Central memory CD8-positive, alpha-beta T cell (primary cell): Measurements from ENCODE around the gene VSIG10L2.
"Not testable (repeated sequence)": the region's sequence is repeated elsewhere in the genome, so short reads cannot be mapped to it uniquely, and the experiment has no call there.

ENCODE experiments used
- ATAC-seq: fragments of 150-1000 bp; cut with Tn5 transposase; replicated peaks from 2 replicates; pipeline ENCODE4 v1.10.0; 2022; ENCODE audit warnings: mild to moderate bottlenecking, moderate FRiP score, moderate number of reproducible peaks; ENCODE audit not compliant: poor library complexity, severe bottlenecking; ENCODE audit errors: extremely low read depth
- DNase-seq, 2 donors: peaks; one replicate each; pipeline ENCODE4 v3.0.0; 2021; ENCODE audit warnings: low spot score in 2 of 2
- H3K27ac Mint-ChIP-seq: one replicate; pipeline ENCODE4 v1.8.0; 2022; ENCODE audit warnings: low read depth, mild to moderate bottlenecking, moderate library complexity, mixed read lengths
- H3K27me3 Mint-ChIP-seq: one replicate; pipeline ENCODE4 v1.8.0; 2022; ENCODE audit warnings: mixed read lengths
- H3K36me3 Mint-ChIP-seq: one replicate; pipeline ENCODE4 v1.8.0; 2022; ENCODE audit warnings: mild to moderate bottlenecking, moderate library complexity, mixed read lengths; ENCODE audit not compliant: insufficient read depth
- H3K4me1 Mint-ChIP-seq: one replicate; pipeline ENCODE4 v1.8.0; 2022; ENCODE audit warnings: mixed read lengths
- H3K4me3 Mint-ChIP-seq: one replicate; pipeline ENCODE4 v1.8.0; 2022; ENCODE audit warnings: mild to moderate bottlenecking, moderate library complexity, mixed read lengths
- H3K9me3 Mint-ChIP-seq: one replicate; pipeline ENCODE4 v1.8.0; 2022; ENCODE audit warnings: mixed read lengths

Gene VSIG10L2

DNA sequence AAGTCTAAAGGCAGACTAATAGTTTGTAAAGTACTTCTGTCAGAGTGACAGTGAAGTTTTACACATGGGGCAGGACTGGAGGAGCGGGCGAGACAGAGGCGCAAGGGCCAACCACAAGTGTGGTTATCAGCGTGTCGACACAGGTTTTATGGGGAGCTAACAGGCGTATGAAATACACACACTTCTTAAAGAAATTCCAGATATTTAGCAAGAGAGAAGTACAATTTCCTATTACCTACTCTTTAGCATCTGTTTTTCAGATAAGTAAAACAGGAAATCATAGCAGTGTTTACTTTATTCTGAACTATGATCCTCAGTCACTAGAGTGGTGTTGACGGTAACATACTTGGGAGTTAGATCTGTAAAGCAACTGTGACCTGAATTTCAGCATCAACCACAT lies 22.5 kb downstream of the VSIG10L2 start:
- no peaks in the 10 kb centered on the region for H3K4me1 Mint-ChIP-seq
- no peak for DNase-seq
- ATAC-seq, result no peak
- H3K36me3 Mint-ChIP-seq, result no peaks in the 10 kb centered on the region
- peaks cover 19% of the 10 kb centered on the region for H3K27me3 Mint-ChIP-seq
- H3K4me3 Mint-ChIP-seq, result no peak overlapping the region
- H3K9me3 Mint-ChIP-seq, result no peaks in the 10 kb centered on the region
- H3K27ac Mint-ChIP-seq, result no peak overlapping the region

- Mint-ChIP-seq H3K4me1 (no peaks in the 10 kb centered on the region), H3K36me3 (no peaks in the 10 kb centered on the region), H3K27me3 (peaks cover 11% of the 10 kb centered on the region), H3K9me3 (no peaks in the 10 kb centered on the region), H3K4me3 (no peak overlapping the region), H3K27ac (no peak overlapping the region)
- no peak for DNase-seq
- ATAC-seq, result no peak
Measured at GRCh38 chr11:125971618-125972017, 25.8 kb downstream of the VSIG10L2 start.

GRCh38 chr11:125974284-125974683 lies 28.4 kb downstream of the VSIG10L2 start:
- Mint-ChIP-seq H3K27me3 (peaks cover 11% of the 10 kb centered on the region), H3K4me3 (no peak overlapping the region), H3K9me3 (no peaks in the 10 kb centered on the region), H3K4me1 (no peaks in the 10 kb centered on the region), H3K36me3 (no peaks in the 10 kb centered on the region), H3K27ac (no peak overlapping the region)
- ATAC-seq (no peak), DNase-seq (no peak)

DNA sequence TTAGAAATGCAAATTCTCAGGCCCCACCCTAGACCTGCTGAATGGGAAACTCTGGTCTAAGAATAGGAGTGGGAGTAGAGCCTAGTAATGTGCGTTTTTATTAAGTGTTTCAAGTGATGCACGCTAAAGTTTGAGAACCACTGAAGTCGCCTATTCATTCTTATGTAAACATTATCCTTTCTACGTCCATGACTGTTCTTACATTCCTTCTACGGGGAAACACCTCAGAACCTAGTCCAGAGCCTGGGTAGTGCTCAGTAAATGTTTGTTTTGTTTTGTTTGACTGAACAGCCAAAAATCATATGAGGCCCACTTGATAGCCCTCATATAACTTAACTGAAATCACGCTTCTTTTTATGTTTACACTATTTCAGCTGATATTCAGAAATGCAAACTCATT lies 29.8 kb downstream of the VSIG10L2 start:
- H3K4me3 Mint-ChIP-seq, result no peak overlapping the region
- H3K27me3 Mint-ChIP-seq, result peaks cover 11% of the 10 kb centered on the region
- no peak overlapping the region for H3K27ac Mint-ChIP-seq
- ATAC-seq, result no peak
- no peaks in the 10 kb centered on the region for H3K9me3 Mint-ChIP-seq
- DNase-seq, result no peak
- no peaks in the 10 kb centered on the region for H3K36me3 Mint-ChIP-seq
- peaks cover 3% of the 10 kb centered on the region for H3K4me1 Mint-ChIP-seq

- Mint-ChIP-seq H3K4me3 (no peak overlapping the region), H3K36me3 (no peaks in the 10 kb centered on the region), H3K4me1 (peaks cover 5% of the 10 kb centered on the region), H3K9me3 (no peaks in the 10 kb centered on the region), H3K27me3 (peaks cover 11% of the 10 kb centered on the region), H3K27ac (no peak overlapping the region)
- DNase-seq, result no peak
- ATAC-seq, result no peak
Measured at GRCh38 chr11:125976156-125976555, 30.3 kb downstream of the VSIG10L2 start.

DNA sequence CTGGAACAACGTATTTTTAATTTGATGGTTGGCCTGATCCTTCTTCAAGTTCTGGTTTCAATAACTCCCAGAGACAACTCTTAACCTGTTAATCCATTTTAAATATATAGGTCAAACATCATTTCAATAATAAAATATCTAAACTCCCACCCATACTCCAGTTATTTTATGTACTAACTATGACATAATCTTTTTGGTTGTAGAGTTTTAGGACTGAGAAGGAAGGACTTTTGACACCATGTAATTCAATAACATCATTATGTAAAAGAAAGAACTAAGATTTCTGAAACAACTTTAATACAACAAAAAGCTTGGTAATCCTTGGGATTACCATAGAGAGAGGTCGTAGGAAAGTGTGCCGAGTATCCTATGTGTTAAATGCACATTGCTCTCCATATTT lies 31.5 kb downstream of the VSIG10L2 start:
- no peak for DNase-seq
- Mint-ChIP-seq H3K27ac (no peak overlapping the region), H3K9me3 (no peaks in the 10 kb centered on the region), H3K4me3 (no peak overlapping the region), H3K4me1 (peaks cover 5% of the 10 kb centered on the region), H3K36me3 (no peaks in the 10 kb centered on the region), H3K27me3 (peaks cover 11% of the 10 kb centered on the region)
- no peak for ATAC-seq

GRCh38 chr11:125978181-125978716 lies 32.4 kb downstream of the VSIG10L2 start:
- Mint-ChIP-seq H3K36me3 (no peaks in the 10 kb centered on the region), H3K27ac (no peak overlapping the region), H3K9me3 (no peaks in the 10 kb centered on the region), H3K27me3 (peaks cover 2% of the 10 kb centered on the region), H3K4me1 (peaks cover 5% of the 10 kb centered on the region), H3K4me3 (no peak overlapping the region)
- ATAC-seq (no peak), DNase-seq (no peak)

GRCh38 chr11:125978778-125979407 lies 33.0 kb downstream of the VSIG10L2 start:
- ATAC-seq, result no peak
- H3K4me1 Mint-ChIP-seq, result peaks cover 5% of the 10 kb centered on the region
- no peaks in the 10 kb centered on the region for H3K36me3 Mint-ChIP-seq
- no peak overlapping the region for H3K27ac Mint-ChIP-seq
- DNase-seq, result no peak
- H3K9me3 Mint-ChIP-seq, result no peaks in the 10 kb centered on the region
- no peak overlapping the region for H3K4me3 Mint-ChIP-seq
- H3K27me3 Mint-ChIP-seq, result no peaks in the 10 kb centered on the region

- no peaks in the 10 kb centered on the region for H3K36me3 Mint-ChIP-seq
- H3K9me3 Mint-ChIP-seq, result no peaks in the 10 kb centered on the region
- ATAC-seq (no peak), DNase-seq (no peak)
- H3K27me3 Mint-ChIP-seq, result no peaks in the 10 kb centered on the region
- peaks cover 5% of the 10 kb centered on the region for H3K4me1 Mint-ChIP-seq
- no peak overlapping the region for H3K4me3 Mint-ChIP-seq
- H3K27ac Mint-ChIP-seq, result no peak overlapping the region
Measured at GRCh38 chr11:125979511-125979910, 33.7 kb downstream of the VSIG10L2 start.

GRCh38 chr11:125980436-125980835 lies 34.6 kb downstream of the VSIG10L2 start:
- no peak for ATAC-seq
- H3K4me3 Mint-ChIP-seq, result no peak overlapping the region

DNA sequence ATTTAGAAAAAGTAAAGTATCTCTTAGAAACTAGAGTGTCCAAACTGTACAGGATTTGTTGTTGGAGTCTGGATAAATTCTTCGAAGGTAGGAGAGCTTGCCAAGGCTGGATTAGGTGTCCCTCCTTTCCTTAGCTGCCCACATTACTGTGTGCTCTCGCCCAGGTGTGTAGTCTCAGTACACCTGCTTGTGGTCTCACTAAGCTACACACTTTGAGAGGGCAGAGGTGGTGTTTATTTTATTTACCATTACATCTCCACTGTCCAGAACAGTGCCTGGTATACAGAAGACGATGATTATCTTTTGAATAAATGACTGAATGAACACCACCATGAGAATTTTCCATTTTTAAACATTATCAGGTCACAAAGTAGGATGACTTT lies 36.5 kb downstream of the VSIG10L2 start:
- ATAC-seq, result no peak
- no peaks in the 10 kb centered on the region for H3K27me3 Mint-ChIP-seq
- H3K4me1 Mint-ChIP-seq, result peaks cover 5% of the 10 kb centered on the region
- H3K36me3 Mint-ChIP-seq, result no peaks in the 10 kb centered on the region
- no peak overlapping the region for H3K27ac Mint-ChIP-seq
- no peak overlapping the region for H3K4me3 Mint-ChIP-seq
- H3K9me3 Mint-ChIP-seq, result no peaks in the 10 kb centered on the region
- no peak for DNase-seq

More at GRCh38 chr11:125980436-125980835, 34.6 kb downstream of the VSIG10L2 start:
- Mint-ChIP-seq H3K36me3 (no peaks in the 10 kb centered on the region), H3K27ac (no peak overlapping the region), H3K27me3 (no peaks in the 10 kb centered on the region), H3K9me3 (no peaks in the 10 kb centered on the region), H3K4me1 (peaks cover 5% of the 10 kb centered on the region)
- no peak for DNase-seq

DNA sequence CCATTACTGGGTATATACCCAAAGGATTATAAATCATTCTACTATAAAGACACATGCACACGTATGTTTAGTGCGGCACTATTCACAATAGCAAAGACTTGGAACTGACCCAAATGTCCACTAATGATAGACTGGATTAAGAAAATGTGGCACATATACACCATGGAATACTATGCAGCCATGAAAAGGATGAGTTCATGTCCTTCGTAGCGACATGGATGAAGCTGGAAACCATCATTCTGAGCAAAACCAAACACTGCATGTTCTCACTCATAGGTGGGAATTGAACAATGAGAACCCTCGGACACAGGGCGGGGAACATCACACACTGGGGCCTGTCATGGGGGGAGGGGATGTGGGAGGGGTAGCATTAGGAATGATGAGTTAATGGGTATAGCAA lies 40.1 kb downstream of the VSIG10L2 start:
- H3K4me3 Mint-ChIP-seq, DNase-seq, H3K36me3 Mint-ChIP-seq, H3K27me3 Mint-ChIP-seq, H3K9me3 Mint-ChIP-seq, H3K4me1 Mint-ChIP-seq, ATAC-seq, H3K27ac Mint-ChIP-seq: not testable (repeated sequence)

DNA sequence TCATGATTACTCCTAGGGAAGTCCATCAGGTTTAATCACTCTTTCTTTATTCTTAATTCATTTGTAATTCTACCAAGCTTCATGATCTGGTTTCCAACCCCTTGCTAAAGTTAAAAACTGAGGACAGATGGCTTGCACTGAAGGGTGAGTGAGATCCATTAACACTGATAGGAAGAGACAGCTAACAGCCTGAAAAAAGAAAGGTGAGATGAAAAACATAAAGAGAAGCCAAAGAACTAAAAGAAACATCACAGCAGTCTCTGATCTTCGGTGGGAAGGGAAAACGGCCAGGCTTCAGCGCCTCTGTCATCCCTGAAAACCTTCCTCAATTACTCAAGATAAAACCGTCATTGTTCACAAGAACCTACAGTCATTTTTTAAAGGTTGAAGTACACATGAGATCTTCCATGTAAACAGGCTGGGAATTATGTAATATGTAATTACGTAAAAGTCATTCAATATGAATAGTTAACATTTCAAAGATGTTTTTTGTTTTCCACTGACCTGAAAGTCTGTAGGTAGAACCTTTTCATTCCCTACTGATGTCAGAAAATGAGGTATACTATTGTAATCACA lies 41.3 kb downstream of the VSIG10L2 start:
- Mint-ChIP-seq H3K4me1 (no peaks in the 10 kb centered on the region), H3K4me3 (no peak overlapping the region), H3K36me3 (no peaks in the 10 kb centered on the region), H3K27ac (no peak overlapping the region), H3K9me3 (no peaks in the 10 kb centered on the region), H3K27me3 (no peaks in the 10 kb centered on the region)
- ATAC-seq, result no peak
- no peak for DNase-seq
